A549 (cell line): Measurements from ENCODE around the gene HMOX1. TPM values are rescaled to one million over a fixed set of nuclear protein-coding genes. Genes with fewer than 3 reads are reported as not detected.

ENCODE experiments used
- ATAC-seq, 2 experiments: fragments of 200-7000 bp in 1 of 2; fragments of >200 bp in 1 of 2; cut with Nextera tagmentation in 1 of 2; cut with Tn5 transposase in 1 of 2; 3 replicates each; pipeline versions ENCODE4 v1.8.0 to v1.9.1; 2018 to 2020; ENCODE audit warnings: mild to moderate bottlenecking in 1 of 2, moderate library complexity in 1 of 2
- CTCF ChIA-PET: fragments of 300-600 bp; sonication (Branson Sonifier 250); formaldehyde crosslinking; extraction: SDS; loops from one replicate; lab custom pipeline; 2021; ENCODE audit warnings: antibody characterized with exemption, inconsistent platforms; lab: Yijun Ruan, JAX
- POLR2A ChIA-PET: fragments of 350-600 bp; formaldehyde crosslinking; extraction: SDS; loops from one replicate; lab custom pipeline; 2021; ENCODE audit warnings: antibody characterized with exemption, inconsistent platforms; lab: Yijun Ruan, JAX
- DNase-seq, 2 experiments: peaks; one replicate each; pipeline versions ENCODE4 v3.0.0 to v3.0.0-alpha.2; 2011 to 2016; ENCODE audit warnings: low read depth in 1 of 2, low spot score in 1 of 2
- FAIRE-seq: peaks from 2 replicates; lab custom pipeline; 2011; peaks lifted over from hg19 to GRCh38; lab: Jason Lieb, UNC
- H3K27ac ChIP-seq, 2 experiments: fragments of >200 bp; sonication (Bioruptor Twin); formaldehyde crosslinking; 3 replicates each; pipeline ENCODE4 v1.5.1; 2016 to 2017
- H3K4me1 ChIP-seq: fragments of >200 bp; sonication (Bioruptor Twin); formaldehyde crosslinking; 3 replicates; pipeline ENCODE4 v1.6.1; 2016
- H3K4me2 ChIP-seq: fragments of >200 bp; sonication (Bioruptor Twin); formaldehyde crosslinking; 3 replicates; pipeline ENCODE4 v1.6.1; 2016
- H3K4me3 ChIP-seq: fragments of >200 bp; sonication (Bioruptor Twin); formaldehyde crosslinking; 3 replicates; pipeline ENCODE4 v1.5.1; 2016
- H3K9me3 ChIP-seq: fragments of >200 bp; sonication (Bioruptor Twin); formaldehyde crosslinking; 3 replicates; pipeline ENCODE4 v1.6.1; 2016
- CBX8 ChIP-seq: fragments of 200-600 bp; sonication (generic); IDR thresholded peaks from 2 replicates; pipeline ENCODE4 v1.6.1; 2016
- CHD4 ChIP-seq: fragments of 200-600 bp; sonication (generic); IDR thresholded peaks from 2 replicates; pipeline ENCODE4 v1.6.1; 2016; ENCODE audit warnings: antibody characterized with exemption, mild to moderate bottlenecking, borderline replicate concordance
- EHF ChIP-seq: fragments of 250-450 bp; sonication (Bioruptor Pico); IDR thresholded peaks from 2 replicates; pipeline ENCODE4 v1.5.0; 2020; ENCODE audit warnings: mild to moderate bottlenecking
- EHMT2 ChIP-seq: fragments of 200-600 bp; sonication (generic); IDR thresholded peaks from 2 replicates; pipeline ENCODE4 v1.6.1; 2016; ENCODE audit warnings: antibody characterized with exemption, low read depth, mild to moderate bottlenecking, moderate library complexity
- ESRRA ChIP-seq: fragments of 150-350 bp; IDR thresholded peaks from 2 replicates; pipeline ENCODE4 v1.6.1; 2014; ENCODE audit warnings: mild to moderate bottlenecking, low read length, borderline replicate concordance
- FOXS1 ChIP-seq: fragments of 250-450 bp; sonication (Bioruptor Pico); IDR thresholded peaks from 2 replicates; pipeline ENCODE4 v1.5.0; 2020; ENCODE audit warnings: mild to moderate bottlenecking, moderate library complexity
- HOXB13 ChIP-seq: fragments of 250-450 bp; sonication (Bioruptor Pico); IDR thresholded peaks from 2 replicates; pipeline ENCODE4 v1.5.0; 2020; ENCODE audit warnings: low read depth, mild to moderate bottlenecking, moderate library complexity
- MAFK ChIP-seq: fragments of 450-650 bp; IDR thresholded peaks from 2 replicates; pipeline ENCODE4 v1.6.1; 2014; ENCODE audit not compliant: partially characterized antibody
- NPAS2 ChIP-seq: fragments of 250-450 bp; sonication (Bioruptor Pico); IDR thresholded peaks from 2 replicates; pipeline ENCODE4 v1.8.0; 2022; ENCODE audit warnings: mild to moderate bottlenecking, moderate library complexity, borderline replicate concordance
- POLR2A ChIP-seq: IDR thresholded peaks from 2 replicates; pipeline ENCODE4 v1.6.1; 2012; ENCODE audit warnings: mild to moderate bottlenecking, low read length
- RAD21 ChIP-seq, 2 experiments: fragments of >200 bp in 1 of 2; sonication (Bioruptor Twin) in 1 of 2; formaldehyde crosslinking in 1 of 2; IDR thresholded peaks in 1 of 2; conservative IDR thresholded peaks in 1 of 2; 2 replicates in 1 of 2; 3 replicates in 1 of 2; pipeline ENCODE4 v1.6.1; 2012 to 2018; ENCODE audit warnings: inconsistent platforms in 1 of 2
- RARB ChIP-seq: fragments of 250-450 bp; sonication (Bioruptor Pico); IDR thresholded peaks from 2 replicates; pipeline ENCODE4 v1.8.0; 2021; ENCODE audit warnings: mild to moderate bottlenecking, moderate library complexity
- RNF2 ChIP-seq: fragments of 200-600 bp; sonication (generic); IDR thresholded peaks from 2 replicates; pipeline ENCODE4 v1.6.1; 2016; ENCODE audit warnings: low read depth, mild to moderate bottlenecking, antibody characterized with exemption, moderate library complexity, borderline replicate concordance
- SREBF2 ChIP-seq: fragments of 450-650 bp; IDR thresholded peaks from 2 replicates; pipeline ENCODE4 v1.6.1; 2014; ENCODE audit warnings: mild to moderate bottlenecking, moderate library complexity
- TFCP2L1 ChIP-seq: fragments of 250-450 bp; sonication (Bioruptor Pico); IDR thresholded peaks from 2 replicates; pipeline ENCODE4 v1.5.0; 2021; ENCODE audit warnings: mild to moderate bottlenecking
- TP53 ChIP-seq: fragments of 250-450 bp; sonication (Bioruptor Pico); IDR thresholded peaks from 2 replicates; pipeline ENCODE4 v1.5.0; 2021; ENCODE audit warnings: mild to moderate bottlenecking, moderate library complexity
- ZC3H11A ChIP-seq: fragments of 450-650 bp; IDR thresholded peaks from 2 replicates; pipeline ENCODE4 v1.6.1; 2014; ENCODE audit warnings: antibody characterized with exemption, mild to moderate bottlenecking
- ZNF302 ChIP-seq: fragments of 250-450 bp; sonication (Bioruptor Pico); IDR thresholded peaks from 2 replicates; pipeline ENCODE4 v1.9.0; 2021; ENCODE audit warnings: inconsistent platforms, mild to moderate bottlenecking, moderate library complexity
- ZSCAN20 ChIP-seq: fragments of 250-450 bp; sonication (Bioruptor Pico); IDR thresholded peaks from 2 replicates; pipeline ENCODE4 v1.8.0; 2022; ENCODE audit warnings: mild to moderate bottlenecking, moderate library complexity
- WGBS: methylation state at CpG from one replicate; pipeline ENCODE4 v1.1.6; 2017; ENCODE audit errors: missing lambda C conversion rate; 5-methylcytosine and 5-hydroxymethylcytosine counted together
- polyA plus RNA-seq, 4 experiments: library from polyadenylated mRNA; depleted of rRNA in 3 of 4; stranded (reverse); fragments of >200 nt; fragmentation: RNase III in 1 of 4; extraction: RNeasy Plus Mini Kit Qiagen cat#74134 plus additional on column Dnase treatment in 1 of 4; gene quantifications; 2 replicates in 3 of 4; 3 replicates in 1 of 4; pipeline ENCODE4 v1.2.3, GENCODE V29; 2011 to 2017
- TF ChIP-seq, protein P1 (sequence below): fragments of >200 bp; sonication (Bioruptor Twin); formaldehyde crosslinking; IDR thresholded peaks from 2 replicates; pipeline ENCODE4 v1.6.1; 2016
- TF ChIP-seq, protein P2 (sequence below): fragments of 150-350 bp; IDR thresholded peaks from 2 replicates; pipeline ENCODE4 v1.6.1; 2014; ENCODE audit warnings: low read depth, mild to moderate bottlenecking, low read length
- TF ChIP-seq, protein P3 (sequence below): IDR thresholded peaks from 2 replicates; pipeline ENCODE4 v1.6.1; 2012; ENCODE audit warnings: low read depth, borderline replicate concordance
- TF ChIP-seq, protein P4 (sequence below): fragments of 450-650 bp; IDR thresholded peaks from 2 replicates; pipeline ENCODE4 v1.6.1; 2014; ENCODE audit warnings: antibody characterized with exemption
- TF ChIP-seq, protein P5 (sequence below): fragments of 250-450 bp; sonication (Bioruptor Pico); IDR thresholded peaks from 2 replicates; pipeline ENCODE4 v1.5.0; 2020; ENCODE audit warnings: low read depth, mild to moderate bottlenecking, moderate library complexity
- TF ChIP-seq, protein P6 (sequence below): IDR thresholded peaks from 2 replicates; pipeline ENCODE4 v1.6.1; 2012

The HMOX1 gene
- polyA plus RNA-seq, 2 of the 4 experiments (the other 2 are of a cell fraction), result 97.7 to 506 TPM

DNA sequence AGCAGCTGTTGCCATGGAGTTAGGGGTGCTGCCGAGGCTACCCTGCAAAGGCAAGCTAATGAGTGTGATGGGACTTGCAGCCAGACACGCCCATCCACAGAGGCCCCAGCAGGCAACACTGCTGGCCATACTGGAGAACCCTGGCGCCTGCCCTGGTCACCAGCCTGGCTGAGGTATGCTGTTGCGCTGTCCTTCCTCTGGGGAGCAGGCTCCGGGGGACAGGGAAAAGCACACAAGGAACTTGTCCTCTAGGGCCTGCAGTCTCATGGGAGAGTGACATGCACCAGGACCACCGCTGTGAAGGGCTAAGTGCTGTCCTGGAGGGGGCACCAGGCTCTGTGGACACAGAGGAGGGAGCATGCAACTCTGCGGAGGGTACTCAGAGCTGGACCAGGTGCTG, 45.4 kb upstream of the HMOX1 start:
- peak; percentile 33 to 39; a peak in 4 of 6 replicates for ATAC-seq
- Histone ChIP-seq H3K4me2 (no peak overlapping the region), H3K27ac (no peak overlapping the region), H3K4me3 (no peak overlapping the region), H3K9me3 (no peaks in the 10 kb centered on the region), H3K4me1 (no peaks in the 10 kb centered on the region)
- DNase-seq, result no peak
- POLR2A ChIA-PET, result no interaction called here
- 89% methylated on average over 4 of the region's 7 CpGs for WGBS
- TF ChIP-seq ZNF302 (CRISPR knock-in tag) (no peak), FOXS1 (CRISPR knock-in tag) (no peak), POLR2A (no peak), ZSCAN20 (CRISPR knock-in tag) (no peak), RNF2 (no peak), RAD21 (conservative IDR thresholded peaks at IDR 0.05 in 1 of 2, IDR thresholded peaks at IDR 0.05 in 1 of 2) (no peak)
- TF ChIP-seq, protein P1, sequence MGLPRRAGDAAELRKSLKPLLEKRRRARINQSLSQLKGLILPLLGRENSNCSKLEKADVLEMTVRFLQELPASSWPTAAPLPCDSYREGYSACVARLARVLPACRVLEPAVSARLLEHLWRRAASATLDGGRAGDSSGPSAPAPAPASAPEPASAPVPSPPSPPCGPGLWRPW, result no peak
- TF ChIP-seq, protein P2, sequence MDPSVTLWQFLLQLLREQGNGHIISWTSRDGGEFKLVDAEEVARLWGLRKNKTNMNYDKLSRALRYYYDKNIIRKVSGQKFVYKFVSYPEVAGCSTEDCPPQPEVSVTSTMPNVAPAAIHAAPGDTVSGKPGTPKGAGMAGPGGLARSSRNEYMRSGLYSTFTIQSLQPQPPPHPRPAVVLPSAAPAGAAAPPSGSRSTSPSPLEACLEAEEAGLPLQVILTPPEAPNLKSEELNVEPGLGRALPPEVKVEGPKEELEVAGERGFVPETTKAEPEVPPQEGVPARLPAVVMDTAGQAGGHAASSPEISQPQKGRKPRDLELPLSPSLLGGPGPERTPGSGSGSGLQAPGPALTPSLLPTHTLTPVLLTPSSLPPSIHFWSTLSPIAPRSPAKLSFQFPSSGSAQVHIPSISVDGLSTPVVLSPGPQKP, result no peak
- no peak for FAIRE-seq
- CTCF ChIA-PET, result interaction anchor here (1.2 to 1.6 kb wide), 2 partner anchors 15 to 16 kb away, joined by 3 to 7 read pairs; no protein-coding TSS in a partner anchor

DNA sequence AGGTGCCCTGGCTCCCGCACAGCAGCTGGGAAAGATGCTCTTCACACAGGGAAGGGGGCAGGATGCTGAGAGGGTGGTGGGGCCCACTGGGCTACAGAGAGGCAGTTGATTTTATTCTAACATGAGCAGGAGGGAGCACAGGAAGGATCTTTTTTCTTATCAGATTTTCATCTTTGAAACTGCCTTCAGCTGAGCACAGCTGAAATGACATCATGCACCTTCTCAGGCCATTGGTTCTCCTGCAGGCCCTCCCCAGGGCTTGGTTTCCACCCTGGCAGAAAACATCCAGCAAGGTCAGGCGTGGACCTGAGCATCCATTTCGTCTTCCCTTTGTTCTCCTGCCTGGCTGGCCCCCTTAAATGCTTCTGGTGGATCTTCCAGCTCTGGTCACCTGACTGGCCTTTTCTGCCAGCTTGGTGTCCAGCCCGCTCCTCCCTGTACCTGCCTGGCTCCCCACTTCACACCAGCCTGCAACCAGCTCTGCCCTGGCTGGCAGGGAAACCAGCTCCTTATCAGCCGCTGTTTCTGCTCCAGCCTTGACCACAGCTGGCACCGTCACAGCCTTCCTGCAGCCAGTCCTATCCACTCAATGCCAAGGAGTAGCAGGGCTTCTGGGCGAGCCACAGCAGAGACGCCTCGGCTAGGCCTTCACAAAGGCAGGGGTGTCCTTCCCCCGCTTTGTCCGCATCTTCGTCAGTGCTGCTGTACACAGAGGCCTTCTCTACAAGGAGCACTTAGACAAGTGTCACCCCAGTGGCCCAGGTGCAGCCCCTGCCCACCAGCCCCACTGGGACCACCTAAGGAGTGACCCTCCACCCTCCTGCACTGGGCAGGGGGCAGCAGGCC, 44.7 kb upstream of the HMOX1 start:
- TF ChIP-seq ZC3H11A (no peak), HOXB13 (CRISPR knock-in tag) (no peak), MAFK (no peak), TP53 (CRISPR knock-in tag) (no peak), CHD4 (no peak), NPAS2 (CRISPR knock-in tag) (no peak), SREBF2 (no peak), TFCP2L1 (no peak), EHF (CRISPR knock-in tag) (no peak), EHMT2 (no peak), ESRRA (no peak), CBX8 (no peak), RARB (CRISPR knock-in tag) (no peak)
- TF ChIP-seq, protein P3, sequence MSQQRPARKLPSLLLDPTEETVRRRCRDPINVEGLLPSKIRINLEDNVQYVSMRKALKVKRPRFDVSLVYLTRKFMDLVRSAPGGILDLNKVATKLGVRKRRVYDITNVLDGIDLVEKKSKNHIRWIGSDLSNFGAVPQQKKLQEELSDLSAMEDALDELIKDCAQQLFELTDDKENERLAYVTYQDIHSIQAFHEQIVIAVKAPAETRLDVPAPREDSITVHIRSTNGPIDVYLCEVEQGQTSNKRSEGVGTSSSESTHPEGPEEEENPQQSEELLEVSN, result no peak
- TF ChIP-seq, protein P4, sequence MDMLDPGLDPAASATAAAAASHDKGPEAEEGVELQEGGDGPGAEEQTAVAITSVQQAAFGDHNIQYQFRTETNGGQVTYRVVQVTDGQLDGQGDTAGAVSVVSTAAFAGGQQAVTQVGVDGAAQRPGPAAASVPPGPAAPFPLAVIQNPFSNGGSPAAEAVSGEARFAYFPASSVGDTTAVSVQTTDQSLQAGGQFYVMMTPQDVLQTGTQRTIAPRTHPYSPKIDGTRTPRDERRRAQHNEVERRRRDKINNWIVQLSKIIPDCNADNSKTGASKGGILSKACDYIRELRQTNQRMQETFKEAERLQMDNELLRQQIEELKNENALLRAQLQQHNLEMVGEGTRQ, result no peak
- TF ChIP-seq, protein P5, sequence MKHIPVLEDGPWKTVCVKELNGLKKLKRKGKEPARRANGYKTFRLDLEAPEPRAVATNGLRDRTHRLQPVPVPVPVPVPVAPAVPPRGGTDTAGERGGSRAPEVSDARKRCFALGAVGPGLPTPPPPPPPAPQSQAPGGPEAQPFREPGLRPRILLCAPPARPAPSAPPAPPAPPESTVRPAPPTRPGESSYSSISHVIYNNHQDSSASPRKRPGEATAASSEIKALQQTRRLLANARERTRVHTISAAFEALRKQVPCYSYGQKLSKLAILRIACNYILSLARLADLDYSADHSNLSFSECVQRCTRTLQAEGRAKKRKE (CRISPR knock-in tag), result no peak
- TF ChIP-seq, protein P6, sequence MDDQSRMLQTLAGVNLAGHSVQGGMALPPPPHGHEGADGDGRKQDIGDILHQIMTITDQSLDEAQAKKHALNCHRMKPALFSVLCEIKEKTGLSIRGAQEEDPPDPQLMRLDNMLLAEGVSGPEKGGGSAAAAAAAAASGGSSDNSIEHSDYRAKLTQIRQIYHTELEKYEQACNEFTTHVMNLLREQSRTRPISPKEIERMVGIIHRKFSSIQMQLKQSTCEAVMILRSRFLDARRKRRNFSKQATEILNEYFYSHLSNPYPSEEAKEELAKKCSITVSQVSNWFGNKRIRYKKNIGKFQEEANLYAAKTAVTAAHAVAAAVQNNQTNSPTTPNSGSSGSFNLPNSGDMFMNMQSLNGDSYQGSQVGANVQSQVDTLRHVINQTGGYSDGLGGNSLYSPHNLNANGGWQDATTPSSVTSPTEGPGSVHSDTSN, result no peak
- POLR2A ChIA-PET, result no interaction called here
- no peak overlapping the region for H3K4me3 ChIP-seq
- H3K27ac ChIP-seq, result no peak overlapping the region
- no peak overlapping the region for H3K4me2 ChIP-seq
- FAIRE-seq (no peak), ATAC-seq (no peak), DNase-seq (no peak)
- CTCF ChIA-PET, result interaction anchor here (1.2 to 1.6 kb wide), 2 partner anchors 14 to 15 kb away, joined by 3 to 7 read pairs; no protein-coding TSS in a partner anchor
- H3K9me3 ChIP-seq, result no peaks in the 10 kb centered on the region
- 90% methylated on average over 10 of the region's 12 CpGs for WGBS
- no peaks in the 10 kb centered on the region for H3K4me1 ChIP-seq
